GM18867 (cell line): Measurements from ENCODE around the gene FHL3.

Experiments
- ATAC-seq: cut with Tn5 transposase; IDR thresholded peaks from one replicate; pipeline ENCODE4 v1.9.1; 2021; ENCODE audit warnings: mild to moderate bottlenecking, moderate library complexity; ENCODE audit not compliant: unreplicated experiment

FHL3 gene

DNA sequence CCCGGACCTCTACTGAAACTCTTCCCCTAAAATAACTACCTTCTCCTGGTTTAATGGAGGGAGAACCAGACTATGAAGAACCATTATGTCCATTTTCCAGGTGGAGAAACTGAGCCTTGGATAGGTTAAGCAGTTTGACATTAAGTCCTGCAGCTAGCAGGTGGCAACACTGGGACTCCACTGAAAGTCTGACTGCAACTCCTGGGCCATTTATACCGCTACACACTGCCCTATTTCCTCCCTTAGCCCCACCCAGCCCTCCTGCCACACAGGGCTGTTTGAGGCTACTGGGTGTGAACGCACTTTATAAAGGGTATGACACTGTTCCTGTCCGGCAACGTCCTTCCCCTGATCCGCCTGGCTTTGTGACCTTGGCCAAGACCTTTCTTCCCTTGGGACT is 58.0 kb downstream of the FHL3 start:
- ATAC-seq: no peak
